HCT116 (cell line): ENCODE results near the gene LRCH2. TPM values are rescaled to one million over a fixed set of nuclear protein-coding genes. Genes with fewer than 3 reads are reported as not detected.

Source experiments
- ATAC-seq: fragments of 200-7000 bp; cut with Tn5 transposase; 2 replicates; pipeline ENCODE4 v1.9.1; 2020; ENCODE audit warnings: mild to moderate bottlenecking, moderate library complexity
- BruUV-seq: library from RNA; stranded (reverse); fragments of 400-500 nt; replicated peaks from 2 replicates; lab custom pipeline; 2021; lab: Mats Ljungman, UMichigan
- CTCF ChIA-PET: fragments of 300-600 bp; sonication (Branson Sonifier 250); formaldehyde crosslinking; loops from one replicate; lab custom pipeline; 2021; ENCODE audit warnings: antibody characterized with exemption; lab: Charles Lee
- POLR2A ChIA-PET: fragments of 300-600, 350-600 bp; sonication (Branson Sonifier 250); formaldehyde crosslinking; loops from one replicate; lab custom pipeline; 2021; ENCODE audit warnings: antibody characterized with exemption; lab: Charles Lee
- RAD21 ChIA-PET, 2 experiments: fragments of 300-600 bp; sonication (Branson Sonifier 250); formaldehyde crosslinking; loops; one replicate each; lab custom pipeline; 2023; ENCODE audit warnings: low total read pairs in 2 of 2; ENCODE audit not compliant: uncharacterized antibody in 2 of 2, unreplicated experiment in 2 of 2, low non-redundant PET in 1 of 2; lab: Charles Lee
- DNase-seq: peaks from one replicate; pipeline ENCODE4 v3.0.0-alpha.2; 2010; ENCODE audit warnings: low read depth, low spot score
- H2AFZ ChIP-seq: fragments of 200-600 bp; shearing (Covaris generic), sonication (generic); 2 replicates; pipeline ENCODE4 v1.6.1; 2017; ENCODE audit warnings: low read depth, mixed run types, mixed read lengths, antibody characterized with exemption, low read length; ENCODE audit not compliant: poor library complexity, severe bottlenecking
- H3K27ac ChIP-seq: 2 replicates; pipeline ENCODE4 v1.5.1; 2012; ENCODE audit warnings: low read depth, low read length
- H3K27me3 ChIP-seq: fragments of 200-600 bp; sonication (generic); 2 replicates; pipeline ENCODE4 v1.6.1; 2016; ENCODE audit warnings: mixed run types, low read length, mixed read lengths; ENCODE audit not compliant: insufficient read depth
- H3K36me3 ChIP-seq, 2 experiments: fragments of 200-500 bp in 1 of 2; fragments of 200-600 bp in 1 of 2; sonication (Bioruptor generic) in 1 of 2; sonication (generic) in 1 of 2; 2 replicates each; pipeline versions ENCODE4 v1.5.1 to v1.6.1; 2014 to 2016; ENCODE audit warnings: low read length in 2 of 2, inconsistent platforms in 1 of 2, mixed read lengths in 1 of 2, mixed run types in 1 of 2; ENCODE audit not compliant: insufficient read depth in 2 of 2, control insufficient read depth in 1 of 2
- H3K4me1 ChIP-seq, 2 experiments: fragments of 200-600 bp in 1 of 2; sonication (generic) in 1 of 2; 2 replicates each; pipeline versions ENCODE4 v1.5.1 to v1.6.1; 2012 to 2017; ENCODE audit warnings: low read length in 2 of 2, inconsistent platforms in 1 of 2, mild to moderate bottlenecking in 1 of 2, mixed read lengths in 1 of 2, mixed run types in 1 of 2, moderate library complexity in 1 of 2; ENCODE audit not compliant: insufficient read depth in 2 of 2, control insufficient read depth in 1 of 2
- H3K4me2 ChIP-seq: fragments of 200-600 bp; sonication (generic); 2 replicates; pipeline ENCODE4 v1.6.1; 2017; ENCODE audit warnings: mixed run types, low read length, mixed read lengths
- H3K4me3 ChIP-seq, 2 experiments: fragments of 200-600 bp in 1 of 2; sonication (generic) in 1 of 2; replicated peaks in 1 of 2; 2 replicates each; pipeline ENCODE4 v1.5.1; 2011 to 2016; ENCODE audit warnings: low read length in 2 of 2, control low read depth in 1 of 2, low read depth in 1 of 2, mild to moderate bottlenecking in 1 of 2, mixed read lengths in 1 of 2, mixed run types in 1 of 2
- H3K79me2 ChIP-seq: fragments of 200-600 bp; sonication (generic); 2 replicates; pipeline ENCODE4 v1.6.1; 2017; ENCODE audit warnings: mild to moderate bottlenecking, mixed run types, low read length, moderate library complexity, mixed read lengths; ENCODE audit not compliant: insufficient read depth
- H3K9ac ChIP-seq: fragments of 200-600 bp; sonication (generic); 2 replicates; pipeline ENCODE4 v1.6.1; 2016; ENCODE audit warnings: low read length, mixed read lengths
- H3K9me2 ChIP-seq: fragments of 200-600 bp; sonication (generic), shearing (Covaris generic); 2 replicates; pipeline ENCODE4 v1.6.1; 2017; ENCODE audit warnings: mixed run types, mild to moderate bottlenecking, moderate library complexity; ENCODE audit not compliant: insufficient read depth
- H3K9me3 ChIP-seq, 2 experiments: fragments of 200-500 bp in 1 of 2; fragments of 200-600 bp in 1 of 2; sonication (Bioruptor generic) in 1 of 2; sonication (generic) in 1 of 2; 2 replicates each; pipeline ENCODE4 v1.6.1; 2014 to 2017; ENCODE audit warnings: low read length in 2 of 2, mixed read lengths in 2 of 2, inconsistent platforms in 1 of 2, low read depth in 1 of 2, mild to moderate bottlenecking in 1 of 2, mixed run types in 1 of 2, moderate library complexity in 1 of 2; ENCODE audit not compliant: control insufficient read depth in 1 of 2, insufficient read depth in 1 of 2
- H4K20me1 ChIP-seq: fragments of 200-600 bp; sonication (generic), shearing (Covaris generic); 2 replicates; pipeline ENCODE4 v1.6.1; 2017; ENCODE audit warnings: mixed run types, mild to moderate bottlenecking, moderate library complexity; ENCODE audit not compliant: insufficient read depth
- EGR1 ChIP-seq: IDR thresholded peaks from 2 replicates; pipeline ENCODE4 v1.6.1; 2012; ENCODE audit warnings: low read depth
- JUND ChIP-seq: IDR thresholded peaks from 2 replicates; pipeline ENCODE4 v1.6.1; 2012
- MAX ChIP-seq: IDR thresholded peaks from 2 replicates; pipeline ENCODE4 v1.6.1; 2012
- REST ChIP-seq: IDR thresholded peaks from 2 replicates; pipeline ENCODE4 v1.6.1; 2012; ENCODE audit warnings: low read depth
- SIN3A ChIP-seq: IDR thresholded peaks from 2 replicates; pipeline ENCODE4 v1.6.1; 2012; ENCODE audit warnings: low read depth
- TCF7L2 ChIP-seq: IDR thresholded peaks from 2 replicates; pipeline ENCODE4 v1.7.0; 2011; ENCODE audit warnings: borderline replicate concordance, inconsistent platforms; ENCODE audit not compliant: insufficient read depth, insufficient read length; ENCODE audit errors: extremely low read depth
- YY1 ChIP-seq: IDR thresholded peaks from 2 replicates; pipeline ENCODE4 v1.6.1; 2011; ENCODE audit warnings: low read length, low read depth, moderate library complexity, mild to moderate bottlenecking; ENCODE audit not compliant: insufficient replicate concordance; ENCODE audit errors: extremely low read depth
- ZFX ChIP-seq: fragments of 450-650 bp; IDR thresholded peaks from 2 replicates; pipeline ENCODE4 v1.6.1; 2017
- ZNF274 ChIP-seq: fragments of 200-500 bp; sonication (Bioruptor generic); IDR thresholded peaks from 2 replicates; pipeline ENCODE4 v1.6.1; 2014; ENCODE audit warnings: mild to moderate bottlenecking, low read depth, low read length, inconsistent platforms
- intact Hi-C: fragments of 100-400 bp; cut with micrococcal nuclease; formaldehyde crosslinking; loops from 2 replicates; pipeline ENCODE4 v1.10.0; 2022
- total RNA-seq: library from RNA; stranded (reverse); gene quantifications from one replicate; pipeline ENCODE4 v1.2.1, GENCODE V29; 2021; ENCODE audit not compliant: unreplicated experiment
- TF ChIP-seq, protein P1 (sequence below): IDR thresholded peaks from 2 replicates; pipeline ENCODE4 v1.6.1; 2011; ENCODE audit warnings: mild to moderate bottlenecking, low read length, moderate library complexity; ENCODE audit not compliant: insufficient replicate concordance; ENCODE audit errors: extremely low read depth

The LRCH2 gene
- total RNA-seq, 1 experiment from 2014 or later: not detected

DNA sequence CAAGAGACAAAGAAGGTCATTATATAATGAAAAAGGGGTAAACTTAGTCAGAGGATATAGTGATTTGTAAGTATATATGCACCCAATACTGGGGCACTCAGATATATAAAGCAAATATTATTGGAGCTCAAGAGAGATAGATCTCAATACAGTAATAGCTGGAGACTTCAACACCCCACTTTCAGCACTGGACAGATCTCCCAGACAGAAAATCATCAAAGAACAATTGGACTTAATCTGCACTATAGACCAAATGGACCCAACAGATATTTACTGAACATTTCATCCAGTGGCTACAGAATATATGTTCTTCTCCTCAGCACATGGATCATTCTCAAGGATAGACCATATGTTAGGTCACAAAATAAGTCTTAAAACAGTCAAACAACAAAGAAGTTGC is 91.8 kb downstream of the LRCH2 start:
- H3K36me3 ChIP-seq: no peaks in the 10 kb centered on the region
- no peaks in the 10 kb centered on the region for H3K4me1 ChIP-seq
- ChIA-PET CTCF (no interaction called here), POLR2A (no interaction called here), RAD21 (no interaction called here)
- ATAC-seq (no peak), DNase-seq (no peak)
- no peak overlapping the region for H3K27ac ChIP-seq
- BruUV-seq: no TSS peak
- H3K4me3 ChIP-seq: no peak overlapping the region
- no peaks in the 10 kb centered on the region for H3K79me2 ChIP-seq
- intact Hi-C loops: loop anchor here (10.0 kb wide), 1 partner anchor 517 kb away; no protein-coding TSS in a partner anchor
- H4K20me1 ChIP-seq: no peaks in the 10 kb centered on the region
- H3K9me2 ChIP-seq: no peaks in the 10 kb centered on the region
- H3K4me2 ChIP-seq: no peak overlapping the region
- H3K9ac ChIP-seq: no peak overlapping the region
- no peaks in the 10 kb centered on the region for H3K27me3 ChIP-seq
- H3K9me3 ChIP-seq: no peaks in the 10 kb centered on the region
- TF ChIP-seq REST (peak; percentile 10; the same call in 1 of the 2 replicates), YY1 (no peak)
- H2AFZ ChIP-seq: no peak overlapping the region

- Histone ChIP-seq H4K20me1 (no peaks in the 10 kb centered on the region), H3K9ac (no peak overlapping the region), H3K4me3 (no peak overlapping the region), H3K79me2 (no peaks in the 10 kb centered on the region), H3K9me3 (no peaks in the 10 kb centered on the region), H2AFZ (no peak overlapping the region), H3K4me1 (no peaks in the 10 kb centered on the region), H3K27ac (no peak overlapping the region), H3K36me3 (no peaks in the 10 kb centered on the region), H3K9me2 (no peaks in the 10 kb centered on the region), H3K27me3 (no peaks in the 10 kb centered on the region), H3K4me2 (no peak overlapping the region)
- CTCF ChIA-PET: no interaction called here
- no peak for ATAC-seq
- no TSS peak for BruUV-seq
- RAD21 ChIA-PET: no interaction called here
- POLR2A ChIA-PET: no interaction called here
- intact Hi-C loops: no loop called here
- no peak for DNase-seq
- TF ChIP-seq ZFX (no peak), JUND (no peak), ZNF274 (no peak), TCF7L2 (no peak), SIN3A (no peak), MAX (no peak), EGR1 (no peak)
- TF ChIP-seq, protein P1, sequence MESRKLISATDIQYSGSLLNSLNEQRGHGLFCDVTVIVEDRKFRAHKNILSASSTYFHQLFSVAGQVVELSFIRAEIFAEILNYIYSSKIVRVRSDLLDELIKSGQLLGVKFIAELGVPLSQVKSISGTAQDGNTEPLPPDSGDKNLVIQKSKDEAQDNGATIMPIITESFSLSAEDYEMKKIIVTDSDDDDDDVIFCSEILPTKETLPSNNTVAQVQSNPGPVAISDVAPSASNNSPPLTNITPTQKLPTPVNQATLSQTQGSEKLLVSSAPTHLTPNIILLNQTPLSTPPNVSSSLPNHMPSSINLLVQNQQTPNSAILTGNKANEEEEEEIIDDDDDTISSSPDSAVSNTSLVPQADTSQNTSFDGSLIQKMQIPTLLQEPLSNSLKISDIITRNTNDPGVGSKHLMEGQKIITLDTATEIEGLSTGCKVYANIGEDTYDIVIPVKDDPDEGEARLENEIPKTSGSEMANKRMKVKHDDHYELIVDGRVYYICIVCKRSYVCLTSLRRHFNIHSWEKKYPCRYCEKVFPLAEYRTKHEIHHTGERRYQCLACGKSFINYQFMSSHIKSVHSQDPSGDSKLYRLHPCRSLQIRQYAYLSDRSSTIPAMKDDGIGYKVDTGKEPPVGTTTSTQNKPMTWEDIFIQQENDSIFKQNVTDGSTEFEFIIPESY: no peak
Measured at GRCh38 chrX:115138040-115138439, 95.9 kb downstream of the LRCH2 start.
